SK-N-SH treated with all-trans-retinoic acid at 6 μM for 48 hours (cell line): Measurements from ENCODE around the gene CHMP4A.

Experiments used
- ATAC-seq: fragments of 200-7000 bp; cut with Tn5 transposase; 3 replicates; pipeline ENCODE4 v1.9.1; 2020; ENCODE audit warnings: mild to moderate bottlenecking, moderate library complexity
- ARNTL ChIP-seq: fragments of 450-650 bp; formaldehyde crosslinking; IDR thresholded peaks from 2 replicates; pipeline ENCODE4 v1.5.0; 2020; ENCODE audit warnings: low read depth, mild to moderate bottlenecking, moderate library complexity, borderline replicate concordance
- BACH2 ChIP-seq: fragments of 250-450 bp; sonication (Bioruptor Pico); IDR thresholded peaks from 2 replicates; pipeline ENCODE4 v1.9.0; 2021; ENCODE audit warnings: mild to moderate bottlenecking, borderline replicate concordance
- CREB5 ChIP-seq: fragments of 250-450 bp; sonication (Bioruptor Pico); IDR thresholded peaks from 2 replicates; pipeline ENCODE4 v1.5.1; 2020; ENCODE audit warnings: low read depth, mild to moderate bottlenecking, moderate library complexity
- ESRRG ChIP-seq: fragments of 250-450 bp; sonication (Bioruptor Pico); IDR thresholded peaks from 2 replicates; pipeline ENCODE4 v1.6.1; 2021; ENCODE audit warnings: mild to moderate bottlenecking
- GLIS3 ChIP-seq: fragments of 250-450 bp; sonication (Bioruptor Pico); IDR thresholded peaks from 2 replicates; pipeline ENCODE4 v1.5.0; 2020; ENCODE audit warnings: mild to moderate bottlenecking, moderate library complexity
- OSR1 ChIP-seq: fragments of 250-450 bp; sonication (Bioruptor Pico); IDR thresholded peaks from 2 replicates; pipeline ENCODE4 v1.8.0; 2022; ENCODE audit warnings: moderate library complexity, mild to moderate bottlenecking, inconsistent platforms
- POU6F1 ChIP-seq: fragments of 250-450 bp; sonication (Bioruptor Pico); IDR thresholded peaks from 2 replicates; pipeline ENCODE4 v1.8.0; 2021; ENCODE audit warnings: low read depth, mild to moderate bottlenecking, moderate library complexity, borderline replicate concordance
- PPARA ChIP-seq: fragments of 250-450 bp; sonication (Bioruptor Pico); IDR thresholded peaks from 2 replicates; pipeline ENCODE4 v1.5.0; 2020; ENCODE audit warnings: mild to moderate bottlenecking, borderline replicate concordance
- RARB ChIP-seq: fragments of 250-450 bp; sonication (Bioruptor Pico); IDR thresholded peaks from 2 replicates; pipeline ENCODE4 v1.8.0; 2021; ENCODE audit warnings: mild to moderate bottlenecking, moderate library complexity
- SNAI2 ChIP-seq: fragments of 250-450 bp; sonication (Bioruptor Pico); IDR thresholded peaks from 2 replicates; pipeline ENCODE4 v1.5.0; 2020; ENCODE audit warnings: mild to moderate bottlenecking, moderate library complexity
- TOX ChIP-seq: fragments of 250-450 bp; sonication (Bioruptor Pico); IDR thresholded peaks from 2 replicates; pipeline ENCODE4 v1.8.0; 2021; ENCODE audit warnings: mild to moderate bottlenecking, moderate library complexity, borderline replicate concordance
- ZC3H10 ChIP-seq: fragments of 250-450 bp; sonication (Bioruptor Pico); IDR thresholded peaks from 2 replicates; pipeline ENCODE4 v1.5.1; 2021; ENCODE audit warnings: mild to moderate bottlenecking, moderate library complexity
- ZFP3 ChIP-seq: fragments of 250-450 bp; sonication (Bioruptor Pico); IDR thresholded peaks from 2 replicates; pipeline ENCODE4 v1.5.0; 2020; ENCODE audit warnings: mild to moderate bottlenecking, moderate library complexity
- ZFP30 ChIP-seq: fragments of 450-650 bp; formaldehyde crosslinking; IDR thresholded peaks from 2 replicates; pipeline ENCODE4 v1.5.0; 2022; ENCODE audit warnings: mild to moderate bottlenecking, moderate library complexity
- ZNF565 ChIP-seq: fragments of 450-650 bp; formaldehyde crosslinking; conservative IDR thresholded peaks from 2 replicates; pipeline ENCODE4 v1.5.0; 2020; ENCODE audit warnings: low read depth, mild to moderate bottlenecking, moderate library complexity
- ZNF70 ChIP-seq: fragments of 450-650 bp; formaldehyde crosslinking; IDR thresholded peaks from 2 replicates; pipeline ENCODE4 v1.5.0; 2020; ENCODE audit warnings: mild to moderate bottlenecking, moderate library complexity
- ZNF8 ChIP-seq: fragments of 450-650 bp; formaldehyde crosslinking; IDR thresholded peaks from 2 replicates; pipeline ENCODE4 v1.5.0; 2020; ENCODE audit warnings: mild to moderate bottlenecking, moderate library complexity
- TF ChIP-seq, protein P1 (sequence below): fragments of 250-450 bp; sonication (Bioruptor Pico); IDR thresholded peaks from 2 replicates; pipeline ENCODE4 v1.8.0; 2020; ENCODE audit warnings: mild to moderate bottlenecking, moderate library complexity, borderline replicate concordance
- TF ChIP-seq, protein P2 (sequence below): fragments of 250-450 bp; sonication (Bioruptor Pico); IDR thresholded peaks from 2 replicates; pipeline ENCODE4 v1.5.0; 2020; ENCODE audit warnings: mild to moderate bottlenecking, moderate library complexity

The CHMP4A gene

GRCh38 chr14:24240110-24240918, 27.0 kb upstream of the CHMP4A start:
- ATAC-seq, result no peak
- TF ChIP-seq OSR1 (CRISPR knock-in tag), result no peak
- TF ChIP-seq ZNF565, result no peak
- no peak for TF ChIP-seq ZFP30
- TF ChIP-seq ZNF8 (CRISPR knock-in tag), result no peak
- TF ChIP-seq RARB (CRISPR knock-in tag), result no peak
- no peak for TF ChIP-seq ZNF70 (CRISPR knock-in tag)
- TF ChIP-seq BACH2 (CRISPR knock-in tag), result no peak
- no peak for TF ChIP-seq ZC3H10 (CRISPR knock-in tag)
- no peak for TF ChIP-seq PPARA (CRISPR knock-in tag)
- TF ChIP-seq POU6F1 (CRISPR knock-in tag), result no peak
- no peak for TF ChIP-seq TOX (CRISPR knock-in tag)
- TF ChIP-seq ARNTL, result no peak
- no peak for TF ChIP-seq ZFP3 (CRISPR knock-in tag)
- no peak for TF ChIP-seq CREB5 (CRISPR knock-in tag)

DNA sequence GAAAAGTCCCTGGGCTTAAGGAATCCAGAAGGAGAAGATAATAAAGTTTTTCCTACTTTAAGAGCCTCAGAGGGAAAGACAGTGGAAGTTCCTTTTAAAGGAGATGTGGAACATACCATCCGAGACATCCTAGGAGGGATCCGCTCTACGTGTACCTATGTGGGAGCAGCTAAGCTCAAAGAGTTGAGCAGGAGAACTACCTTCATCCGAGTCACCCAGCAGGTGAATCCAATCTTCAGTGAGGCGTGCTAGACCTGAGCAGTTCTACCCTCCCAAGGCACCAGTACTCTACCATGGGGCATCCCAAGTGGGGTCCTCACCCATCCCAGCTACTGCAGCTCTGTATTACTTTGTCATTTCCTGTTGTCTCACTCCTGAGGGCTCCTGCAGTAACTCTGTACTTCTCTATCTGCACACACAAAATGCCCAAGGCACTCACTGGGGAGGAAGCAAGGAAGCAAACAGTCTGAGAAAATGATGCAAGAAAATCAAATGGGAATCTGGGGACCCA, 25.3 kb upstream of the CHMP4A start:
- TF ChIP-seq, protein P1, sequence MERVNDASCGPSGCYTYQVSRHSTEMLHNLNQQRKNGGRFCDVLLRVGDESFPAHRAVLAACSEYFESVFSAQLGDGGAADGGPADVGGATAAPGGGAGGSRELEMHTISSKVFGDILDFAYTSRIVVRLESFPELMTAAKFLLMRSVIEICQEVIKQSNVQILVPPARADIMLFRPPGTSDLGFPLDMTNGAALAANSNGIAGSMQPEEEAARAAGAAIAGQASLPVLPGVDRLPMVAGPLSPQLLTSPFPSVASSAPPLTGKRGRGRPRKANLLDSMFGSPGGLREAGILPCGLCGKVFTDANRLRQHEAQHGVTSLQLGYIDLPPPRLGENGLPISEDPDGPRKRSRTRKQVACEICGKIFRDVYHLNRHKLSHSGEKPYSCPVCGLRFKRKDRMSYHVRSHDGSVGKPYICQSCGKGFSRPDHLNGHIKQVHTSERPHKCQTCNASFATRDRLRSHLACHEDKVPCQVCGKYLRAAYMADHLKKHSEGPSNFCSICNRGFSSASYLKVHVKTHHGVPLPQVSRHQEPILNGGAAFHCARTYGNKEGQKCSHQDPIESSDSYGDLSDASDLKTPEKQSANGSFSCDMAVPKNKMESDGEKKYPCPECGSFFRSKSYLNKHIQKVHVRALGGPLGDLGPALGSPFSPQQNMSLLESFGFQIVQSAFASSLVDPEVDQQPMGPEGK, result no peak
- TF ChIP-seq PPARA (CRISPR knock-in tag) (no peak), SNAI2 (CRISPR knock-in tag) (no peak), GLIS3 (CRISPR knock-in tag) (no peak), ZNF70 (CRISPR knock-in tag) (no peak), ZNF565 (no peak), ZFP3 (CRISPR knock-in tag) (no peak)
- ATAC-seq, result no peak

DNA sequence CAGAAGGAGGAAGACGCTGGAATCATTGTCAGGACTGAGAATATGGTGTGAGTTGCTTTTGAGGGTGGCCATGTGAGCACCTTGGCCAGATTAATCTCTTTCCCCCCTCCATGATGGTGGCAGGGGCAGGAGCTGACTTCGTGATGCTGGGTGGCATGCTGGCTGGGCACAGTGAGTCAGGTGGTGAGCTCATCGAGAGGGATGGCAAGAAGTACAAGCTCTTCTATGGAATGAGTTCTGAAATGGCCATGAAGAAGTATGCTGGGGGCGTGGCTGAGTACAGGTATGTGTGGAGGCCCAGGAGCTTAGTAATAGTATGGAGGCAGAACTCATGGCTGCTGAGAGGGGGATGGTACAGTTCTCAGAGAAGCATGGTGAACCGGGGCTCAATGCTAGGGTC, 24.8 kb upstream of the CHMP4A start:
- TF ChIP-seq ESRRG (CRISPR knock-in tag), result no peak
- TF ChIP-seq, protein P2, sequence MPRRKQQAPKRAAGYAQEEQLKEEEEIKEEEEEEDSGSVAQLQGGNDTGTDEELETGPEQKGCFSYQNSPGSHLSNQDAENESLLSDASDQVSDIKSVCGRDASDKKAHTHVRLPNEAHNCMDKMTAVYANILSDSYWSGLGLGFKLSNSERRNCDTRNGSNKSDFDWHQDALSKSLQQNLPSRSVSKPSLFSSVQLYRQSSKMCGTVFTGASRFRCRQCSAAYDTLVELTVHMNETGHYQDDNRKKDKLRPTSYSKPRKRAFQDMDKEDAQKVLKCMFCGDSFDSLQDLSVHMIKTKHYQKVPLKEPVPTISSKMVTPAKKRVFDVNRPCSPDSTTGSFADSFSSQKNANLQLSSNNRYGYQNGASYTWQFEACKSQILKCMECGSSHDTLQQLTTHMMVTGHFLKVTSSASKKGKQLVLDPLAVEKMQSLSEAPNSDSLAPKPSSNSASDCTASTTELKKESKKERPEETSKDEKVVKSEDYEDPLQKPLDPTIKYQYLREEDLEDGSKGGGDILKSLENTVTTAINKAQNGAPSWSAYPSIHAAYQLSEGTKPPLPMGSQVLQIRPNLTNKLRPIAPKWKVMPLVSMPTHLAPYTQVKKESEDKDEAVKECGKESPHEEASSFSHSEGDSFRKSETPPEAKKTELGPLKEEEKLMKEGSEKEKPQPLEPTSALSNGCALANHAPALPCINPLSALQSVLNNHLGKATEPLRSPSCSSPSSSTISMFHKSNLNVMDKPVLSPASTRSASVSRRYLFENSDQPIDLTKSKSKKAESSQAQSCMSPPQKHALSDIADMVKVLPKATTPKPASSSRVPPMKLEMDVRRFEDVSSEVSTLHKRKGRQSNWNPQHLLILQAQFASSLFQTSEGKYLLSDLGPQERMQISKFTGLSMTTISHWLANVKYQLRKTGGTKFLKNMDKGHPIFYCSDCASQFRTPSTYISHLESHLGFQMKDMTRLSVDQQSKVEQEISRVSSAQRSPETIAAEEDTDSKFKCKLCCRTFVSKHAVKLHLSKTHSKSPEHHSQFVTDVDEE (CRISPR knock-in tag), result no peak
- TF ChIP-seq GLIS3 (CRISPR knock-in tag), result no peak
- TF ChIP-seq SNAI2 (CRISPR knock-in tag), result no peak
- no peak for ATAC-seq

DNA sequence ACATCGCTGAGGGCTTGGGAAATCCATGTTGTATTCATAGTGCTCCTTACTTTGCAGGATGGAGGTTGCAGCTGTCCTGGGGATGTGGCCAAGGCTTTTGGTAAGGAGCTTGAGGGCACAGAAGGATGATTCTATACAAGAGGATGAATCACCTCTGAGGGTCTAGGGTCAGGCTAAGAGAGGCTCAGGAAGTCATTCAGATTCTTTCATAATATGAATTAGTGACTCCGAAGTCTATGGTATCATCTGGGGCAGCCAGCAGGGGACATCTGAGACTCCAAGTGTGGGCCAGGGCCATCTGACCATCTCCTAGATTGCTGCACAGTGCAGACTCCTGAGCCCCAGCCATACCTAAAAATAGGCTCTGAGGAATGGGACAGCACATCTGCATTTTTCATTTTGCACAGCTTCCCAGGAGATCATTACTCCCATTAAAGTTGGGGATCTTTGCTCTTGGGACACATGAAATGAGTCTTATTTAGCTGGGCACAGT, 24.2 kb upstream of the CHMP4A start:
- TF ChIP-seq ZC3H10 (CRISPR knock-in tag), result no peak
- no peak for ATAC-seq
